ENCODE results near the gene RPL7A. TPM values are rescaled to one million over a fixed set of nuclear protein-coding genes. Genes with fewer than 3 reads are reported as not detected.

The RPL7A gene
- total and polyA plus RNA-seq, 2 of the 13 experiments (the other 11 are each of a cell fraction or from before 2014, with no cell fraction given) = 2,401 to 2,938 TPM

DNA sequence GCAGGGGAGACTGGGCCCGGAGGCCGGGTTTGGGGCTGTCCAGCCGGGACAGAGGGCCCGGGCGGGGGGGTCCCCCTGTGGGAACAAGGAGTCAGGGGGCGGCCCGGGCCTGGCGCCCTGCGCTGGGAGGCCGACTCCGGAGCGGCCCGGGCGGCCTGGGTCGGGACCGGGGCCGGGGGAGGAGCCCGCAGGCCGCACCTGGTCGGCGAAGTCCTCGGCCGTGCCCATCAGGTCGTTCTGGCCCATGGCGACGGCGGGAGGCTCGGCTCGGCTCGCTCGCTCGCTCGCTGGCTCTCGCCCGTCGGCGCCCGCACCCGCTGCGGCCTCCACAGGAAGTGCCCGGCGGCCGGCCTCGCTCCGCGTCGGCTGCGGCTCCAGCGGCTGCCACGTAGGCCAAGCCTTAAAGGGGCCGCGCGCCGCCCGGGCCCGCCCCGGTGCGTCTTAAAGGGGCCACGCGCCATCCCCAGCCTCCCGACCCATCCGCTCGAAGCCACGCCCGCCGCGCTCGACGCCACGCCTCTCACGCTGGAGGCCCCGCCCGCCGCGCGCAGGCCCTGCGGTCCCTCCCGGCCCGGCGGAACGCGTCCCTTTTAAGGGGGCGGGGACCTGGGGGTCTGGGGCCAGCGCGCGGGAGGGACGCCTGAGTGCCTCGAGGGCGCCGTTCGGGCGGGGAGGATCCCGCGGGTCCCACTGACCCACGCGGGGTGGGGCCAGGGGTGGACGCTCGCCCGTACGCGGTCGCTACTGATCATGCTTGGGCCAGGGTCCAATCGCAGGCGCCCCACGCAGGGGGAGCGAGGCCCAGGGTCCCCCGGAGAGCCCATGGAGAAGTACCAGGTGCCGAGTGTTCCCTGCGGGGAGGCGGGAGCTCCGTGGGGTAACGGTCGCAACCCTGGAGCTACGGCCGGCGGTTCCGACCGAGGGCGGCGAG lies 28.0 kb downstream of the RPL7A start, which contains the start of the genes STKLD1 and SURF4 (continued):
- TF ChIP-seq, protein P1, sequence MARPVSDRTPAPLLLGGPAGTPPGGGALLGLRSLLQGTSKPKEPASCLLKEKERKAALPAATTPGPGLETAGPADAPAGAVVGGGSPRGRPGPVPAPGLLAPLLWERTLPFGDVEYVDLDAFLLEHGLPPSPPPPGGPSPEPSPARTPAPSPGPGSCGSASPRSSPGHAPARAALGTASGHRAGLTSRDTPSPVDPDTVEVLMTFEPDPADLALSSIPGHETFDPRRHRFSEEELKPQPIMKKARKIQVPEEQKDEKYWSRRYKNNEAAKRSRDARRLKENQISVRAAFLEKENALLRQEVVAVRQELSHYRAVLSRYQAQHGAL (CRISPR knock-in tag; IDR thresholded peaks at IDR 0.05; ENCODE audit: not compliant biosample characterization) = no peak
- 0 out of 2 replicates have a peak, but pooled peaks have one; percentile 63 for TF ChIP-seq ZNF296 (CRISPR knock-in tag; conservative IDR thresholded peaks at IDR 0.05)
- no peak for TF ChIP-seq ZNF530 (CRISPR knock-in tag; IDR thresholded peaks at IDR 0.05; ENCODE audit: low read depth)
- no peak for TF ChIP-seq ZNF556 (CRISPR knock-in tag; IDR thresholded peaks at IDR 0.05; ENCODE audit: borderline replicate concordance)
- TF ChIP-seq ZNF841 (CRISPR knock-in tag; IDR thresholded peaks at IDR 0.05; ENCODE audit: borderline replicate concordance) = peak; percentile 34; the same call in 1 of the 2 replicates
- TF ChIP-seq TCF7 (IDR thresholded peaks at IDR 0.05; ENCODE audit: low read depth) = peak; percentile 29; the same call in 1 of the 2 replicates
- no peak for TF ChIP-seq TAF15 (IDR thresholded peaks at IDR 0.05; ENCODE audit: low read depth, low read length, poor library complexity, severe bottlenecking)
- peak; percentile 56; the same call in 1 of the 2 replicates for TF ChIP-seq MXD4 (CRISPR knock-in tag; IDR thresholded peaks at IDR 0.05)
- TF ChIP-seq MAF1 (CRISPR knock-in tag; IDR thresholded peaks at IDR 0.05; ENCODE audit: borderline replicate concordance) = 0 out of 2 replicates have a peak, but pooled peaks have one; percentile 16
- TF ChIP-seq SP4 (CRISPR knock-in tag; IDR thresholded peaks at IDR 0.05) = peak; percentile 98
- TF ChIP-seq, protein P2, sequence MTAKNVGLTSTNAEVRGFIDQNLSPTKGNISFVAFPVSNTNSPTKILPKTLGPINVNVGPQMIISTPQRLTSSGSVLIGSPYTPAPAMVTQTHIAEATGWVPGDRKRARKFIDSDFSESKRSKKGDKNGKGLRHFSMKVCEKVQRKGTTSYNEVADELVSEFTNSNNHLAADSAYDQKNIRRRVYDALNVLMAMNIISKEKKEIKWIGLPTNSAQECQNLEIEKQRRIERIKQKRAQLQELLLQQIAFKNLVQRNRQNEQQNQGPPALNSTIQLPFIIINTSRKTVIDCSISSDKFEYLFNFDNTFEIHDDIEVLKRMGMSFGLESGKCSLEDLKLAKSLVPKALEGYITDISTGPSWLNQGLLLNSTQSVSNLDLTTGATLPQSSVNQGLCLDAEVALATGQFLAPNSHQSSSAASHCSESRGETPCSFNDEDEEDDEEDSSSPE (CRISPR knock-in tag; IDR thresholded peaks at IDR 0.05) = peak; percentile 78
- TF ChIP-seq PCBP1 (IDR thresholded peaks at IDR 0.05; ENCODE audit: borderline replicate concordance, low read depth, low read length) = no peak
- TF ChIP-seq, protein P3, sequence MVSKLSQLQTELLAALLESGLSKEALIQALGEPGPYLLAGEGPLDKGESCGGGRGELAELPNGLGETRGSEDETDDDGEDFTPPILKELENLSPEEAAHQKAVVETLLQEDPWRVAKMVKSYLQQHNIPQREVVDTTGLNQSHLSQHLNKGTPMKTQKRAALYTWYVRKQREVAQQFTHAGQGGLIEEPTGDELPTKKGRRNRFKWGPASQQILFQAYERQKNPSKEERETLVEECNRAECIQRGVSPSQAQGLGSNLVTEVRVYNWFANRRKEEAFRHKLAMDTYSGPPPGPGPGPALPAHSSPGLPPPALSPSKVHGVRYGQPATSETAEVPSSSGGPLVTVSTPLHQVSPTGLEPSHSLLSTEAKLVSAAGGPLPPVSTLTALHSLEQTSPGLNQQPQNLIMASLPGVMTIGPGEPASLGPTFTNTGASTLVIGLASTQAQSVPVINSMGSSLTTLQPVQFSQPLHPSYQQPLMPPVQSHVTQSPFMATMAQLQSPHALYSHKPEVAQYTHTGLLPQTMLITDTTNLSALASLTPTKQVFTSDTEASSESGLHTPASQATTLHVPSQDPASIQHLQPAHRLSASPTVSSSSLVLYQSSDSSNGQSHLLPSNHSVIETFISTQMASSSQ (IDR thresholded peaks at IDR 0.05; ENCODE audit: low read depth) = no peak
- TF ChIP-seq, protein P3 (CRISPR knock-in tag; IDR thresholded peaks at IDR 0.05; ENCODE audit: borderline replicate concordance) = peak; percentile 14
- no peak for TF ChIP-seq HMG20A (CRISPR knock-in tag; IDR thresholded peaks at IDR 0.05; ENCODE audit: borderline replicate concordance)
- TF ChIP-seq TEAD2 (CRISPR knock-in tag; IDR thresholded peaks at IDR 0.05) = 0 out of 2 replicates have a peak, but pooled peaks have one; percentile 10
- TF ChIP-seq ZBTB21 (CRISPR knock-in tag; IDR thresholded peaks at IDR 0.05) = no peak
- 0 out of 2 replicates have a peak, but pooled peaks have one; percentile 15 for TF ChIP-seq ZNF333 (CRISPR knock-in tag; IDR thresholded peaks at IDR 0.05; ENCODE audit: borderline replicate concordance)

All from HepG2 (cell line).